H1 (cell line): ENCODE data around the gene AHRR. TPM values are rescaled to one million over a fixed set of nuclear protein-coding genes. Genes with fewer than 3 reads are reported as not detected.

Experiments used
- CTCF ChIA-PET: fragments of 300-600 bp; sonication (Branson Sonifier 250); formaldehyde crosslinking; loops from one replicate; lab custom pipeline; 2021; ENCODE audit not compliant: partially characterized antibody; lab: Charles Lee
- POLR2A ChIA-PET: fragments of 300-600 bp; sonication (Branson Sonifier 250); formaldehyde crosslinking; loops from one replicate; lab custom pipeline; 2021; ENCODE audit warnings: inconsistent platforms; ENCODE audit not compliant: partially characterized antibody; lab: Charles Lee
- DNase-seq, 2 experiments: peaks; one replicate each; pipeline versions ENCODE4 v3.0.0 to v3.0.0-alpha.2; 2010 to 2022; ENCODE audit warnings: low spot score in 2 of 2, low read depth in 1 of 2, mixed read lengths in 1 of 2
- FAIRE-seq: peaks from 2 replicates; lab custom pipeline; 2011; peaks lifted over from hg19 to GRCh38; lab: Jason Lieb, UNC
- H2AFZ ChIP-seq: 2 replicates; pipeline ENCODE4 v1.8.1; 2012; ENCODE audit warnings: low read length, inconsistent platforms
- H2AK5ac ChIP-seq: 2 replicates; pipeline ENCODE4 v1.6.1; 2013; ENCODE audit warnings: low read depth, low read length
- H2BK120ac ChIP-seq: replicated peaks from 2 replicates; pipeline ENCODE3; 2013; ENCODE audit warnings: low read depth, low read length, inconsistent platforms
- H2BK12ac ChIP-seq: 2 replicates; pipeline ENCODE4 v1.6.1; 2013; ENCODE audit warnings: low read depth, low read length
- H2BK15ac ChIP-seq: 2 replicates; pipeline ENCODE4 v1.6.1; 2013; ENCODE audit warnings: low read length
- H2BK20ac ChIP-seq: 2 replicates; pipeline ENCODE4 v1.6.1; 2013; ENCODE audit warnings: low read length
- H2BK5ac ChIP-seq: 2 replicates; pipeline ENCODE4 v1.6.1; 2013; ENCODE audit warnings: low read depth, low read length
- H3K14ac ChIP-seq: 2 replicates; pipeline ENCODE4 v1.6.1; 2013; ENCODE audit warnings: inconsistent platforms; ENCODE audit not compliant: insufficient read length
- H3K18ac ChIP-seq: 2 replicates; pipeline ENCODE4 v1.6.1; 2013; ENCODE audit warnings: low read length; ENCODE audit errors: extremely low read depth
- H3K23ac ChIP-seq: 2 replicates; pipeline ENCODE4 v1.6.1; 2013; ENCODE audit warnings: inconsistent platforms; ENCODE audit not compliant: insufficient read length
- H3K23me2 ChIP-seq: 2 replicates; pipeline ENCODE4 v1.6.1; 2013; ENCODE audit warnings: low read depth, low read length
- H3K27ac ChIP-seq: 2 replicates; pipeline ENCODE4 v1.6.1; 2011; ENCODE audit warnings: low read depth, low read length, inconsistent platforms
- H3K27me3 ChIP-seq, 4 experiments: replicated peaks in 1 of 4; 1 replicate in 1 of 4; 2 replicates in 3 of 4; pipeline versions ENCODE4 v1.6.1 to v1.8.1; 2011 to 2013; ENCODE audit warnings: low read length in 3 of 4, mild to moderate bottlenecking in 3 of 4, inconsistent platforms in 2 of 4, mixed read lengths in 2 of 4, moderate library complexity in 1 of 4; ENCODE audit not compliant: control insufficient read depth in 3 of 4, insufficient read depth in 3 of 4; ENCODE audit errors: extremely low read depth in 1 of 4
- H3K36me3 ChIP-seq, 4 experiments: 2 replicates each; pipeline versions ENCODE4 v1.6.1 to v1.8.1; 2011 to 2013; ENCODE audit warnings: mild to moderate bottlenecking in 4 of 4, low read length in 3 of 4, moderate library complexity in 2 of 4, control low read depth in 1 of 4, inconsistent platforms in 1 of 4; ENCODE audit not compliant: insufficient read depth in 4 of 4, control insufficient read depth in 2 of 4
- H3K4ac ChIP-seq: replicated peaks from 2 replicates; pipeline ENCODE3; 2013; ENCODE audit warnings: low read length, low read depth, mixed read lengths, inconsistent platforms; ENCODE audit not compliant: insufficient read length
- H3K4me1 ChIP-seq, 4 experiments: replicated peaks in 1 of 4; 1 replicate in 1 of 4; 2 replicates in 3 of 4; pipeline versions ENCODE4 v1.6.1 to v1.8.1; 2011 to 2013; ENCODE audit warnings: low read length in 3 of 4, inconsistent platforms in 2 of 4, mixed read lengths in 1 of 4; ENCODE audit not compliant: insufficient read depth in 4 of 4, control insufficient read depth in 3 of 4
- H3K4me2 ChIP-seq, 2 experiments: 2 replicates each; pipeline versions ENCODE4 v1.6.1 to v1.8.1; 2011 to 2013; ENCODE audit warnings: low read depth in 2 of 2, low read length in 2 of 2, control low read depth in 1 of 2, inconsistent platforms in 1 of 2, mild to moderate bottlenecking in 1 of 2; ENCODE audit not compliant: insufficient read depth in 1 of 2
- H3K4me3 ChIP-seq, 4 experiments: fragments of 200-600, 300-600 bp in 1 of 4; sonication (generic), shearing (Covaris generic), sonication (Bioruptor Twin) in 1 of 4; 2 replicates each; pipeline versions ENCODE4 v1.5.1 to v1.8.1; 2011 to 2016; ENCODE audit warnings: low read length in 4 of 4, low read depth in 3 of 4, control low read depth in 2 of 4, inconsistent platforms in 2 of 4, mild to moderate bottlenecking in 2 of 4, mixed read lengths in 1 of 4, moderate library complexity in 1 of 4; ENCODE audit not compliant: insufficient read depth in 2 of 4; ENCODE audit errors: extremely low read depth in 1 of 4
- H3K56ac ChIP-seq: replicated peaks from 2 replicates; pipeline ENCODE3; 2013; ENCODE audit warnings: low read depth, mild to moderate bottlenecking, mixed read lengths, low read length, inconsistent platforms; ENCODE audit not compliant: insufficient read length
- H3K79me1 ChIP-seq: 2 replicates; pipeline ENCODE4 v1.6.1; 2013; ENCODE audit warnings: low read depth, low read length, control low read depth
- H3K79me2 ChIP-seq, 2 experiments: 2 replicates each; pipeline versions ENCODE4 v1.6.1 to v1.8.1; 2012 to 2013; ENCODE audit warnings: low read length in 2 of 2, mild to moderate bottlenecking in 2 of 2, inconsistent platforms in 1 of 2; ENCODE audit not compliant: insufficient read depth in 2 of 2, control insufficient read depth in 1 of 2
- H3K9ac ChIP-seq, 4 experiments: replicated peaks in 1 of 4; 1 replicate in 1 of 4; 2 replicates in 3 of 4; pipeline versions ENCODE4 v1.6.1 to v1.8.1; 2011 to 2013; ENCODE audit warnings: low read depth in 3 of 4, low read length in 3 of 4, control low read depth in 2 of 4, mild to moderate bottlenecking in 2 of 4, moderate library complexity in 2 of 4, inconsistent platforms in 1 of 4; ENCODE audit errors: extremely low read depth in 1 of 4
- H3K9me3 ChIP-seq, 2 experiments: 2 replicates each; pipeline versions ENCODE4 v1.6.1 to v1.8.1; 2012 to 2013; ENCODE audit warnings: mild to moderate bottlenecking in 2 of 2, moderate library complexity in 2 of 2, control low read depth in 1 of 2, inconsistent platforms in 1 of 2, low read depth in 1 of 2, low read length in 1 of 2, mixed read lengths in 1 of 2; ENCODE audit not compliant: insufficient read depth in 2 of 2
- H4K20me1 ChIP-seq, 2 experiments: replicated peaks in 1 of 2; 2 replicates each; pipeline versions ENCODE3 to v1.8.1; 2011 to 2013; ENCODE audit warnings: inconsistent platforms in 2 of 2, low read length in 2 of 2, mild to moderate bottlenecking in 1 of 2; ENCODE audit not compliant: insufficient read depth in 2 of 2, control insufficient read depth in 1 of 2
- H4K5ac ChIP-seq: 2 replicates; pipeline ENCODE4 v1.6.1; 2013; ENCODE audit warnings: low read length, low read depth, mixed read lengths, inconsistent platforms; ENCODE audit not compliant: insufficient read length
- H4K8ac ChIP-seq: 2 replicates; pipeline ENCODE4 v1.8.0; 2013; ENCODE audit warnings: mild to moderate bottlenecking, moderate library complexity, low read length, inconsistent platforms; ENCODE audit not compliant: insufficient read depth; ENCODE audit errors: extremely low read depth
- H4K91ac ChIP-seq: replicated peaks from 2 replicates; pipeline ENCODE3; 2013; ENCODE audit warnings: low read length, mixed read lengths, inconsistent platforms; ENCODE audit not compliant: insufficient read length
- BACH1 ChIP-seq: IDR thresholded peaks from 2 replicates; pipeline ENCODE4 v1.6.1; 2012; ENCODE audit warnings: low read length, improper control_type of control experiment
- EGR1 ChIP-seq: IDR thresholded peaks from 2 replicates; pipeline ENCODE4 v1.6.1; 2011; ENCODE audit warnings: low read depth, low read length, borderline replicate concordance
- JUND ChIP-seq: IDR thresholded peaks from 2 replicates; pipeline ENCODE4 v1.6.1; 2011; ENCODE audit warnings: mild to moderate bottlenecking, improper control_type of control experiment, low read length
- NRF1 ChIP-seq: IDR thresholded peaks from 2 replicates; pipeline ENCODE4 v1.6.1; 2011; ENCODE audit warnings: mild to moderate bottlenecking, low read depth, low read length, improper control_type of control experiment
- RXRA ChIP-seq: IDR thresholded peaks from 2 replicates; pipeline ENCODE4 v1.6.1; 2011; ENCODE audit warnings: low read depth, mild to moderate bottlenecking, low read length, moderate library complexity; ENCODE audit not compliant: insufficient read depth
- SRF ChIP-seq: IDR thresholded peaks from 2 replicates; pipeline ENCODE4 v1.6.1; 2011; ENCODE audit warnings: mild to moderate bottlenecking, low read depth, low read length, moderate library complexity
- TEAD4 ChIP-seq: IDR thresholded peaks from 2 replicates; pipeline ENCODE4 v1.6.1; 2012; ENCODE audit warnings: low read depth, low read length, inconsistent platforms, mixed read lengths
- WGBS, 2 experiments: shearing (Covaris generic) in 1 of 2; methylation state at CpG; one replicate each; pipeline versions ENCODE4 v1.1.6 to v1.1.7; 2013 to 2015; ENCODE audit warnings: low lambda C conversion rate in 2 of 2, mixed read lengths in 2 of 2, inconsistent platforms in 1 of 2, low coverage in 1 of 2, missing lambda C conversion rate in 1 of 2; ENCODE audit not compliant: insufficient replicate concordance in 2 of 2, insufficient coverage in 1 of 2, insufficient read length in 1 of 2; ENCODE audit errors: extremely low coverage in 1 of 2, missing lambda C conversion rate in 1 of 2; 5-methylcytosine and 5-hydroxymethylcytosine counted together
- polyA plus RNA-seq, 7 experiments: library from polyadenylated mRNA; depleted of rRNA in 3 of 7; stranded (reverse) in 5 of 7; unstranded in 2 of 7; fragments of >200 nt in 5 of 7; fragments of 200-250 nt in 2 of 7; gene quantifications; 1 replicate in 5 of 7; 2 replicates in 1 of 7; 4 replicates in 1 of 7; pipeline versions ENCODE4 v1.2.1 to v1.2.3, GENCODE V29; 2011 to 2013; ENCODE audit warnings: missing spikeins in 2 of 7, mixed read lengths in 2 of 7
- total RNA-seq: library from RNA; stranded (reverse); fragmentation: NEBNext Ultra II Directional; extraction: Animal tissue kit (Norgen Biotek cat#: 25700); gene quantifications from 2 replicates; pipeline ENCODE4 v1.2.1, GENCODE V29; 2021
- TF ChIP-seq, protein P1 (sequence below), 3 experiments: IDR thresholded peaks; 1 replicate in 2 of 3; 2 replicates in 1 of 3; pipeline versions ENCODE4 v1.5.1 to v1.6.1; 2011; ENCODE audit warnings: low read length in 3 of 3, mild to moderate bottlenecking in 3 of 3, inconsistent platforms in 2 of 3, low read depth in 1 of 3, moderate library complexity in 1 of 3; ENCODE audit not compliant: insufficient read depth in 1 of 3; ENCODE audit errors: control extremely low read depth in 1 of 3
- TF ChIP-seq, protein P2 (sequence below): IDR thresholded peaks from 2 replicates; pipeline ENCODE4 v1.6.1; 2012; ENCODE audit warnings: inconsistent platforms

Gene AHRR
- total and polyA plus RNA-seq, 2 of the 8 experiments (the other 6 are each of a cell fraction or from before 2014, with no cell fraction given) = 0.41 to 0.80 TPM

GRCh38 chr5:316210-317085 lies 5.1 kb upstream of the AHRR start:
- no peak for FAIRE-seq
- Histone ChIP-seq H3K4ac (no peak overlapping the region), H2AFZ (no peak overlapping the region), H3K23ac (no peak overlapping the region), H4K5ac (no peak overlapping the region), H3K27me3 (peaks cover 22 to 30% (median 28%) of the 10 kb centered on the region in 4 experiments), H2AK5ac (no peak overlapping the region), H3K4me1 (peaks cover 0 to 13% (median under 1%) of the 10 kb centered on the region in 4 experiments; a peak in 5 of 7 replicates), H3K9ac (no peak overlapping the region), H2BK120ac (no peak overlapping the region), H2BK15ac (no peak overlapping the region), H3K9me3 (no peaks in the 10 kb centered on the region), H2BK5ac (no peak overlapping the region), H2BK20ac (no peak overlapping the region), H2BK12ac (no peak overlapping the region), H3K23me2 (peaks cover 9% of the 10 kb centered on the region; the same call in 1 of the 2 replicates), H4K20me1 (peaks cover 0 to 5% of the 10 kb centered on the region in 2 experiments), H4K91ac (no peak overlapping the region), H3K14ac (no peak overlapping the region), H3K79me2 (no peaks in the 10 kb centered on the region), H3K4me3 (no peak overlapping the region), H3K56ac (no peak overlapping the region), H4K8ac (no peak overlapping the region), H3K27ac (no peak overlapping the region), H3K4me2 (no peak overlapping the region), H3K36me3 (peaks cover 0 to 5% (median 3%) of the 10 kb centered on the region in 4 experiments; a peak in 2 of 8 replicates), H3K79me1 (no peaks in the 10 kb centered on the region; the same call in 1 of the 2 replicates), H3K18ac (no peak overlapping the region)
- 93% methylated on average over 12 of the region's 19 CpGs; no CpG with 5 or more reads in 1 of the 2 experiments for WGBS, 2 experiments
- no peak for DNase-seq
- POLR2A ChIA-PET = interaction anchor here (0.8 kb wide), 2 partner anchors 15 to 17 kb away, joined by 3 read pairs; no protein-coding TSS in a partner anchor
- TF ChIP-seq TEAD4 (no peak), BACH1 (no peak), EGR1 (no peak), RXRA (no peak), SRF (no peak), JUND (no peak), NRF1 (no peak)
- TF ChIP-seq, protein P1, sequence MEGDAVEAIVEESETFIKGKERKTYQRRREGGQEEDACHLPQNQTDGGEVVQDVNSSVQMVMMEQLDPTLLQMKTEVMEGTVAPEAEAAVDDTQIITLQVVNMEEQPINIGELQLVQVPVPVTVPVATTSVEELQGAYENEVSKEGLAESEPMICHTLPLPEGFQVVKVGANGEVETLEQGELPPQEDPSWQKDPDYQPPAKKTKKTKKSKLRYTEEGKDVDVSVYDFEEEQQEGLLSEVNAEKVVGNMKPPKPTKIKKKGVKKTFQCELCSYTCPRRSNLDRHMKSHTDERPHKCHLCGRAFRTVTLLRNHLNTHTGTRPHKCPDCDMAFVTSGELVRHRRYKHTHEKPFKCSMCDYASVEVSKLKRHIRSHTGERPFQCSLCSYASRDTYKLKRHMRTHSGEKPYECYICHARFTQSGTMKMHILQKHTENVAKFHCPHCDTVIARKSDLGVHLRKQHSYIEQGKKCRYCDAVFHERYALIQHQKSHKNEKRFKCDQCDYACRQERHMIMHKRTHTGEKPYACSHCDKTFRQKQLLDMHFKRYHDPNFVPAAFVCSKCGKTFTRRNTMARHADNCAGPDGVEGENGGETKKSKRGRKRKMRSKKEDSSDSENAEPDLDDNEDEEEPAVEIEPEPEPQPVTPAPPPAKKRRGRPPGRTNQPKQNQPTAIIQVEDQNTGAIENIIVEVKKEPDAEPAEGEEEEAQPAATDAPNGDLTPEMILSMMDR (IDR thresholded peaks at IDR 0.05; ENCODE audit: control extremely low read depth in 1 of 3, insufficient read depth in 1 of 3, low read depth in 1 of 3, low read length in 3 of 3) = no peak
- TF ChIP-seq, protein P2, sequence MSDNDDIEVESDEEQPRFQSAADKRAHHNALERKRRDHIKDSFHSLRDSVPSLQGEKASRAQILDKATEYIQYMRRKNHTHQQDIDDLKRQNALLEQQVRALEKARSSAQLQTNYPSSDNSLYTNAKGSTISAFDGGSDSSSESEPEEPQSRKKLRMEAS = no peak
- CTCF ChIA-PET = interaction anchor here (0.6 to 2.5 kb wide), 38 partner anchors 8 to 353 kb away, joined by 3 to 44 read pairs (median 4); partner anchors contain the start of gene LRRC14B
